GM20000 (cell line): ENCODE data around the gene IFRD1.
A peak's percentile ranks its signal among the peaks of the same experiment; 100 is the strongest.

Source experiments
- DNase-seq: peaks from one replicate; pipeline ENCODE4 v3.0.0; 2012; ENCODE audit warnings: low spot score
- CTCF ChIP-seq: IDR thresholded peaks from 2 replicates; pipeline ENCODE4 v1.5.1; 2012; ENCODE audit warnings: mild to moderate bottlenecking, control low read depth; ENCODE audit errors: extremely low read depth, missing control alignments

Gene IFRD1

GRCh38 chr7:112449902-112450806, at the start of gene IFRD1:
IFRD1 (plus strand) TSS chr7:112450460; CDS start chr7:112450689, 229 bp downstream.
- peak; percentile 90 for DNase-seq
- no peak for TF ChIP-seq CTCF

- TF ChIP-seq CTCF = no peak
- no peak for DNase-seq
Measured at GRCh38 chr7:112404321-112404720, 45.9 kb upstream of the IFRD1 start.

GRCh38 chr7:112405286-112405685, 45.0 kb upstream of the IFRD1 start:
- TF ChIP-seq CTCF = no peak
- no peak for DNase-seq

GRCh38 chr7:112407261-112407660, 43.0 kb upstream of the IFRD1 start:
- TF ChIP-seq CTCF = no peak

GRCh38 chr7:112410092-112410491, 40.2 kb upstream of the IFRD1 start:
- no peak for DNase-seq

More at GRCh38 chr7:112407261-112407660, 43.0 kb upstream of the IFRD1 start:
- no peak for DNase-seq

GRCh38 chr7:112411186-112411795, 39.0 kb upstream of the IFRD1 start:
- peak; percentile 1 for TF ChIP-seq CTCF
- DNase-seq = no peak

More at GRCh38 chr7:112410092-112410491, 40.2 kb upstream of the IFRD1 start:
- no peak for TF ChIP-seq CTCF

GRCh38 chr7:112414855-112415490, 35.3 kb upstream of the IFRD1 start:
- no peak for DNase-seq
- peak; percentile 6 for TF ChIP-seq CTCF
